ENCODE measurements around the gene ICAM5.
A peak's percentile ranks its signal among the peaks of the same experiment; 100 is the strongest.

Gene ICAM5

GRCh38 chr19:10258080-10258710 is 31.6 kb upstream of the ICAM5 start:
- Histone ChIP-seq H3K27me3 (ENCODE audit: control insufficient read depth, insufficient read depth, low read length) (no peaks in the 10 kb centered on the region), H3K4me3 (ENCODE audit: low read depth, low read length) (no peak overlapping the region), H3K36me3 (ENCODE audit: control insufficient read depth, insufficient read depth, low read length) (peaks cover 27% of the 10 kb centered on the region), H3K4me1 (ENCODE audit: control insufficient read depth, insufficient read depth, low read length) (no peaks in the 10 kb centered on the region), H3K9me3 (ENCODE audit: control insufficient read depth, insufficient read depth, low read length) (no peaks in the 10 kb centered on the region), H3K9ac (ENCODE audit: low read depth, low read length) (no peak overlapping the region)

GRCh38 chr19:10259162-10259905 is 30.4 kb upstream of the ICAM5 start:
- no peak overlapping the region for H3K4me3 ChIP-seq (ENCODE audit: low read depth, low read length)
- H3K9ac ChIP-seq (ENCODE audit: low read depth, low read length), result no peak overlapping the region
- H3K9me3 ChIP-seq (ENCODE audit: control insufficient read depth, insufficient read depth, low read length), result no peaks in the 10 kb centered on the region
- no peaks in the 10 kb centered on the region for H3K27me3 ChIP-seq (ENCODE audit: control insufficient read depth, insufficient read depth, low read length)
- H3K36me3 ChIP-seq (ENCODE audit: control insufficient read depth, insufficient read depth, low read length), result peaks cover 27% of the 10 kb centered on the region
- H3K4me1 ChIP-seq (ENCODE audit: control insufficient read depth, insufficient read depth, low read length), result no peaks in the 10 kb centered on the region

- Histone ChIP-seq H3K4me1 (ENCODE audit: control insufficient read depth, insufficient read depth, low read length) (no peaks in the 10 kb centered on the region), H3K36me3 (ENCODE audit: control insufficient read depth, insufficient read depth, low read length) (peaks cover 26% of the 10 kb centered on the region), H3K27me3 (ENCODE audit: control insufficient read depth, insufficient read depth, low read length) (no peaks in the 10 kb centered on the region), H3K4me3 (ENCODE audit: low read depth, low read length) (no peak overlapping the region), H3K9me3 (ENCODE audit: control insufficient read depth, insufficient read depth, low read length) (no peaks in the 10 kb centered on the region), H3K9ac (ENCODE audit: low read depth, low read length) (no peak overlapping the region)
These were observed 29.6 kb upstream of the ICAM5 start for GRCh38 chr19:10260141-10260584.

- no peaks in the 10 kb centered on the region for H3K27me3 ChIP-seq (ENCODE audit: control insufficient read depth, insufficient read depth, low read length)
- no peak overlapping the region for H3K9ac ChIP-seq (ENCODE audit: low read depth, low read length)
- H3K4me3 ChIP-seq (ENCODE audit: low read depth, low read length), result no peak overlapping the region
- H3K9me3 ChIP-seq (ENCODE audit: control insufficient read depth, insufficient read depth, low read length), result no peaks in the 10 kb centered on the region
- no peaks in the 10 kb centered on the region for H3K4me1 ChIP-seq (ENCODE audit: control insufficient read depth, insufficient read depth, low read length)
- H3K36me3 ChIP-seq (ENCODE audit: control insufficient read depth, insufficient read depth, low read length), result peaks cover 11% of the 10 kb centered on the region
These were observed 27.0 kb upstream of the ICAM5 start for GRCh38 chr19:10262771-10263170.

GRCh38 chr19:10266706-10267105 is 23.0 kb upstream of the ICAM5 start:
- no peaks in the 10 kb centered on the region for H3K9me3 ChIP-seq (ENCODE audit: control insufficient read depth, insufficient read depth, low read length)
- no peak overlapping the region for H3K4me3 ChIP-seq (ENCODE audit: low read depth, low read length)
- peaks cover 2% of the 10 kb centered on the region for H3K4me1 ChIP-seq (ENCODE audit: control insufficient read depth, insufficient read depth, low read length)
- no peak overlapping the region for H3K9ac ChIP-seq (ENCODE audit: low read depth, low read length)
- H3K27me3 ChIP-seq (ENCODE audit: control insufficient read depth, insufficient read depth, low read length), result peaks cover 26% of the 10 kb centered on the region
- no peaks in the 10 kb centered on the region for H3K36me3 ChIP-seq (ENCODE audit: control insufficient read depth, insufficient read depth, low read length)

GRCh38 chr19:10268071-10268470 is 21.7 kb upstream of the ICAM5 start:
- no peak overlapping the region for H3K9ac ChIP-seq (ENCODE audit: low read depth, low read length)
- H3K36me3 ChIP-seq (ENCODE audit: control insufficient read depth, insufficient read depth, low read length), result no peaks in the 10 kb centered on the region
- H3K4me3 ChIP-seq (ENCODE audit: low read depth, low read length), result no peak overlapping the region
- H3K4me1 ChIP-seq (ENCODE audit: control insufficient read depth, insufficient read depth, low read length), result peaks cover 2% of the 10 kb centered on the region
- H3K27me3 ChIP-seq (ENCODE audit: control insufficient read depth, insufficient read depth, low read length), result peaks cover 37% of the 10 kb centered on the region
- H3K9me3 ChIP-seq (ENCODE audit: control insufficient read depth, insufficient read depth, low read length), result no peaks in the 10 kb centered on the region

GRCh38 chr19:10269333-10270179 is 20.2 kb upstream of the ICAM5 start:
- Histone ChIP-seq H3K4me1 (ENCODE audit: control insufficient read depth, insufficient read depth, low read length) (peaks cover 2% of the 10 kb centered on the region), H3K9ac (ENCODE audit: low read depth, low read length) (no peak overlapping the region), H3K4me3 (ENCODE audit: low read depth, low read length) (peak overlapping the region; percentile 58)

GRCh38 chr19:10270180-10270615 is 19.6 kb upstream of the ICAM5 start:
- H3K4me3 ChIP-seq (ENCODE audit: low read depth, low read length), result peak overlapping the region; percentile 58
- no peaks in the 10 kb centered on the region for H3K36me3 ChIP-seq (ENCODE audit: control insufficient read depth, insufficient read depth, low read length)
- peaks cover 37% of the 10 kb centered on the region for H3K27me3 ChIP-seq (ENCODE audit: control insufficient read depth, insufficient read depth, low read length)
- H3K4me1 ChIP-seq (ENCODE audit: control insufficient read depth, insufficient read depth, low read length), result peaks cover 2% of the 10 kb centered on the region
- H3K9ac ChIP-seq (ENCODE audit: low read depth, low read length), result no peak overlapping the region
- H3K9me3 ChIP-seq (ENCODE audit: control insufficient read depth, insufficient read depth, low read length), result no peaks in the 10 kb centered on the region

More at GRCh38 chr19:10269333-10270179, 20.2 kb upstream of the ICAM5 start:
- Histone ChIP-seq H3K36me3 (ENCODE audit: control insufficient read depth, insufficient read depth, low read length) (no peaks in the 10 kb centered on the region), H3K27me3 (ENCODE audit: control insufficient read depth, insufficient read depth, low read length) (peaks cover 37% of the 10 kb centered on the region), H3K9me3 (ENCODE audit: control insufficient read depth, insufficient read depth, low read length) (no peaks in the 10 kb centered on the region)

GRCh38 chr19:10270616-10271394 is 18.9 kb upstream of the ICAM5 start, which contains the start of gene ICAM1:
TSS of gene ICAM1 (plus strand) at chr19:10271120. CDS start at chr19:10271160, 40 bp downstream.
- Histone ChIP-seq H3K27me3 (ENCODE audit: control insufficient read depth, insufficient read depth, low read length) (peaks cover 37% of the 10 kb centered on the region), H3K36me3 (ENCODE audit: control insufficient read depth, insufficient read depth, low read length) (no peaks in the 10 kb centered on the region), H3K9ac (ENCODE audit: low read depth, low read length) (no peak within 1 kb of the TSS), H3K9me3 (ENCODE audit: control insufficient read depth, insufficient read depth, low read length) (no peaks in the 10 kb centered on the region), H3K4me1 (ENCODE audit: control insufficient read depth, insufficient read depth, low read length) (peaks cover 2% of the 10 kb centered on the region), H3K4me3 (ENCODE audit: low read depth, low read length) (peak within 1 kb of the TSS; percentile 58)

GRCh38 chr19:10271543-10272086 is 18.1 kb upstream of the ICAM5 start:
- Histone ChIP-seq H3K4me1 (ENCODE audit: control insufficient read depth, insufficient read depth, low read length) (peaks cover 2% of the 10 kb centered on the region), H3K4me3 (ENCODE audit: low read depth, low read length) (peak overlapping the region; percentile 58), H3K9ac (ENCODE audit: low read depth, low read length) (no peak overlapping the region), H3K36me3 (ENCODE audit: control insufficient read depth, insufficient read depth, low read length) (no peaks in the 10 kb centered on the region), H3K27me3 (ENCODE audit: control insufficient read depth, insufficient read depth, low read length) (peaks cover 37% of the 10 kb centered on the region), H3K9me3 (ENCODE audit: control insufficient read depth, insufficient read depth, low read length) (no peaks in the 10 kb centered on the region)

- Histone ChIP-seq H3K27me3 (ENCODE audit: control insufficient read depth, insufficient read depth, low read length) (peaks cover 32% of the 10 kb centered on the region), H3K4me3 (ENCODE audit: low read depth, low read length) (no peak overlapping the region), H3K9ac (ENCODE audit: low read depth, low read length) (no peak overlapping the region), H3K4me1 (ENCODE audit: control insufficient read depth, insufficient read depth, low read length) (peaks cover 2% of the 10 kb centered on the region), H3K36me3 (ENCODE audit: control insufficient read depth, insufficient read depth, low read length) (no peaks in the 10 kb centered on the region), H3K9me3 (ENCODE audit: control insufficient read depth, insufficient read depth, low read length) (no peaks in the 10 kb centered on the region)
These were observed 15.2 kb upstream of the ICAM5 start for GRCh38 chr19:10274589-10274988.
